ENCODE measurements around the gene MB21D2. TPM values are rescaled to one million over a fixed set of nuclear protein-coding genes. Genes with fewer than 3 reads are reported as not detected.

MB21D2 gene
- total RNA-seq, 2 experiments from 2014 or later: 0.06 TPM; not detected in 1

DNA sequence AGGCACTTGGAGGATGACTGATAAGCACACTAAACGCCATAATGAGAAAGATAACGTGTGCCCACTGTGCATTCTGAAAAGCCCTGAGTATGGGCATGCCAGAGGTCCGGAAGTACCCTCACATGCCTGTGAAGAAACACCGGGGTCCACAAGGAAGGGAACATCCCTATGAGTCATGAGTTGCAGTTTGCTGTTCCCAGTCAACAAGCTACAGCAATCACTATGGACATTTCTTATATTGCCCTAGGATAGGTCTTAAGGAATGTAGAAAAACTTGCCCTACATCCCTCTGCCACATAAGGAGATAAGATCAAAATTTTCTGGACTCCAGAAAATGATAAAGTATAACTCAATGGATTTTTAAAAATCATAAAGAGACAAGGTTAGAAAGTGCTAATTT lies 9.9 kb downstream of the MB21D2 start:
- H3K79me2 ChIP-seq (ENCODE audit: insufficient read depth, low read depth, low read length): no peaks in the 10 kb centered on the region
- H3K4me2 ChIP-seq (ENCODE audit: low read length): no peak overlapping the region
- H3K27ac ChIP-seq (ENCODE audit: low read depth, low read length, poor library complexity, severe bottlenecking): no peak overlapping the region
- no peak for TF ChIP-seq EZH2phosphoT487 (IDR thresholded peaks at IDR 0.05; ENCODE audit: borderline replicate concordance, low read depth, low read length)
- TF ChIP-seq, protein P1, sequence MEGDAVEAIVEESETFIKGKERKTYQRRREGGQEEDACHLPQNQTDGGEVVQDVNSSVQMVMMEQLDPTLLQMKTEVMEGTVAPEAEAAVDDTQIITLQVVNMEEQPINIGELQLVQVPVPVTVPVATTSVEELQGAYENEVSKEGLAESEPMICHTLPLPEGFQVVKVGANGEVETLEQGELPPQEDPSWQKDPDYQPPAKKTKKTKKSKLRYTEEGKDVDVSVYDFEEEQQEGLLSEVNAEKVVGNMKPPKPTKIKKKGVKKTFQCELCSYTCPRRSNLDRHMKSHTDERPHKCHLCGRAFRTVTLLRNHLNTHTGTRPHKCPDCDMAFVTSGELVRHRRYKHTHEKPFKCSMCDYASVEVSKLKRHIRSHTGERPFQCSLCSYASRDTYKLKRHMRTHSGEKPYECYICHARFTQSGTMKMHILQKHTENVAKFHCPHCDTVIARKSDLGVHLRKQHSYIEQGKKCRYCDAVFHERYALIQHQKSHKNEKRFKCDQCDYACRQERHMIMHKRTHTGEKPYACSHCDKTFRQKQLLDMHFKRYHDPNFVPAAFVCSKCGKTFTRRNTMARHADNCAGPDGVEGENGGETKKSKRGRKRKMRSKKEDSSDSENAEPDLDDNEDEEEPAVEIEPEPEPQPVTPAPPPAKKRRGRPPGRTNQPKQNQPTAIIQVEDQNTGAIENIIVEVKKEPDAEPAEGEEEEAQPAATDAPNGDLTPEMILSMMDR (conservative IDR thresholded peaks at IDR 0.05; ENCODE audit: low read length): no peak
- no peak overlapping the region for H3K4me3 ChIP-seq (ENCODE audit: low read depth, low read length, poor library complexity, severe bottlenecking)
- H3K4me1 ChIP-seq (ENCODE audit: insufficient read depth, low read length, poor library complexity, severe bottlenecking): no peaks in the 10 kb centered on the region
- no peaks in the 10 kb centered on the region for H3K36me3 ChIP-seq (ENCODE audit: insufficient read depth, low read length)
- no peak overlapping the region for H2AFZ ChIP-seq (ENCODE audit: low read length)
- POLR2A ChIA-PET: interaction anchor here (0.5 kb wide), 1 partner anchor 93 kb away, joined by 3 read pairs; no protein-coding TSS in a partner anchor
- no peaks in the 10 kb centered on the region for H4K20me1 ChIP-seq (ENCODE audit: insufficient read depth, low read length)
- CTCF ChIA-PET (ENCODE audit: unreplicated experiment): no interaction called here
- no peaks in the 10 kb centered on the region for H3K9me3 ChIP-seq (ENCODE audit: low read length)
- no peaks in the 10 kb centered on the region for H3K9me2 ChIP-seq (ENCODE audit: insufficient read depth, low read length)
- no peak for DNase-seq (ENCODE audit: low spot score)
- intact Hi-C loops (cut with micrococcal nuclease; ENCODE audit: unreplicated experiment): no loop called here
- no TSS peak for BruUV-seq (replicated peaks)

DNA sequence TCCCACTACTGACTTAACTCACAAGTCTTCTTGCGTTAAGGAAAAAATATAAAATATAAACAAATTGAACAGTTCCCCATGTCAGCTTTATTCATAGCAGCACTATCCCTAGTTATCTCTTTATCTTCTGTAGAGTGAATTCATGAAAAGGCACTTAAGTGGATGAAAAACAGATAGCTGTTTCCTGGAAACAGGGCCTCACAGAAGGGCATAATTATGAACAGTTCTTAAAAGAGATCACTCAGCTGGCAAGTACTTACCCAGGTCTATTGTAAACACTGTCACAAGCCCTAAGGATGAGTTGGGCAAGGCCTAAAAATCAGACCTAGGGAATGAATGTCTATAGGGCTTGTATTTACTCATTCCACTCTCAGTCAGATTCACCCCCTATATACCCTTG lies 10.7 kb downstream of the MB21D2 start:
- Histone ChIP-seq H3K27ac (ENCODE audit: low read depth, low read length, poor library complexity, severe bottlenecking) (no peak overlapping the region), H3K4me2 (ENCODE audit: low read length) (no peak overlapping the region), H2AFZ (ENCODE audit: low read length) (no peak overlapping the region), H3K9me3 (ENCODE audit: low read length) (no peaks in the 10 kb centered on the region), H3K4me1 (ENCODE audit: insufficient read depth, low read length, poor library complexity, severe bottlenecking) (no peaks in the 10 kb centered on the region), H3K79me2 (ENCODE audit: insufficient read depth, low read depth, low read length) (no peaks in the 10 kb centered on the region), H4K20me1 (ENCODE audit: insufficient read depth, low read length) (no peaks in the 10 kb centered on the region), H3K36me3 (ENCODE audit: insufficient read depth, low read length) (no peaks in the 10 kb centered on the region), H3K4me3 (ENCODE audit: low read depth, low read length, poor library complexity, severe bottlenecking) (no peak overlapping the region), H3K9me2 (ENCODE audit: insufficient read depth, low read length) (no peaks in the 10 kb centered on the region)
- DNase-seq (ENCODE audit: low spot score): no peak
- BruUV-seq (replicated peaks): no TSS peak
- intact Hi-C loops (cut with micrococcal nuclease; ENCODE audit: unreplicated experiment): no loop called here
- ChIA-PET POLR2A (no interaction called here), CTCF (ENCODE audit: unreplicated experiment) (interaction anchor here (0.5 kb wide), 1 partner anchor 29 kb away, joined by 3 read pairs; no protein-coding TSS in a partner anchor)
- no peak for TF ChIP-seq EZH2phosphoT487 (IDR thresholded peaks at IDR 0.05; ENCODE audit: borderline replicate concordance, low read depth, low read length)
- TF ChIP-seq, protein P1 (conservative IDR thresholded peaks at IDR 0.05; ENCODE audit: low read length): no peak

DNA sequence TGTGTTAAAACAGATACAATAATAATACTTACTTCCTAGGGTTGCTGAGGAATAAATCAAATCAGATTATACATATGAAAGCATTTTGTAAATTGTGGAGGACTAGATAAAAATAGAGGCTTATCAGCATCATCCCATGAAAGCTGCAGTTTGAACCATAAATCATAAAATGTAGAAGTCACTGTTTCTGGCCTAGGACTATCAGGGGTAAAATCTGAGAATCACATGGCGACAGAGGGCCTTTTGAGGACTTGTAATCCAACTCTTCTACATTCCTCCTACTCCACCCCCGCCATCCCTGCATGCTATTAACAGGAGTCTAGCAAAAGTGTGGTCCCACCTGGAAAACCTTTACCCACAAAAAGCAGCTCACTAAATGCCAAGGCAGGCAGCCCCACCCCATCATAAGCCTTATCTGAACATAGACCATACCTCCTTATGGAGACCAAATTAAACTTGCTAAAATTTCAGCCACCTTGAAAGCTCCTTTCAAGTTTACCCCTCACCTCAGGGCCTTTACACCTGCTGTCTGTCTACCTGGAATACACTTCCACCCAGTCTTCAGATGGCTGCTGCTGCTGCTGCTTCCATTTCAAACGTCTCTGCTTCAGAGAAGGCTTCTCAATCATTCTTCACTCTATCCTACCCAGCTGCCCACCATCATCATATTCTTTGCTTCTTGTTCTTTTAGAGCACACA lies 11.5 kb downstream of the MB21D2 start:
- intact Hi-C loops (cut with micrococcal nuclease; ENCODE audit: unreplicated experiment): no loop called here
- TF ChIP-seq, protein P1 (conservative IDR thresholded peaks at IDR 0.05; ENCODE audit: low read length): no peak
- no peak for TF ChIP-seq EZH2phosphoT487 (IDR thresholded peaks at IDR 0.05; ENCODE audit: borderline replicate concordance, low read depth, low read length)
- Histone ChIP-seq H3K4me2 (ENCODE audit: low read length) (no peak overlapping the region), H3K36me3 (ENCODE audit: insufficient read depth, low read length) (no peaks in the 10 kb centered on the region), H3K27ac (ENCODE audit: low read depth, low read length, poor library complexity, severe bottlenecking) (no peak overlapping the region), H3K4me1 (ENCODE audit: insufficient read depth, low read length, poor library complexity, severe bottlenecking) (no peaks in the 10 kb centered on the region), H3K9me2 (ENCODE audit: insufficient read depth, low read length) (no peaks in the 10 kb centered on the region), H4K20me1 (ENCODE audit: insufficient read depth, low read length) (no peaks in the 10 kb centered on the region), H3K79me2 (ENCODE audit: insufficient read depth, low read depth, low read length) (no peaks in the 10 kb centered on the region), H3K9me3 (ENCODE audit: low read length) (no peaks in the 10 kb centered on the region), H2AFZ (ENCODE audit: low read length) (no peak overlapping the region), H3K4me3 (ENCODE audit: low read depth, low read length, poor library complexity, severe bottlenecking) (no peak overlapping the region)
- POLR2A ChIA-PET: no interaction called here
- BruUV-seq (replicated peaks): no TSS peak
- CTCF ChIA-PET (ENCODE audit: unreplicated experiment): interaction anchor here (0.5 kb wide), 1 partner anchor 30 kb away, joined by 3 read pairs; no protein-coding TSS in a partner anchor
- DNase-seq (ENCODE audit: low spot score): no peak

Measured in OCI-LY7 (cell line).